HepG2 (cell line): ENCODE data around the gene NFS1. TPM values are rescaled to one million over a fixed set of nuclear protein-coding genes. Genes with fewer than 3 reads are reported as not detected.
A peak's percentile ranks its signal among the peaks of the same experiment; 100 is the strongest.

Source experiments
- ARHGAP35 ChIP-seq: sonication (generic); formaldehyde crosslinking; IDR thresholded peaks from 2 replicates; pipeline ENCODE4 v1.9.0; 2022; ENCODE audit warnings: mild to moderate bottlenecking, inconsistent platforms, moderate library complexity, missing genetic modification reagents, borderline replicate concordance
- ATF7 ChIP-seq, 2 experiments: fragments of 450-650 bp in 1 of 2; sonication (generic) in 1 of 2; formaldehyde crosslinking in 1 of 2; IDR thresholded peaks; 2 replicates each; pipeline versions ENCODE4 v1.4.0 to v1.6.1; 2016 to 2020; ENCODE audit warnings: antibody characterized with exemption in 1 of 2, mild to moderate bottlenecking in 1 of 2, missing genetic modification reagents in 1 of 2
- BRCA1 ChIP-seq: sonication (generic); formaldehyde crosslinking; IDR thresholded peaks from 2 replicates; pipeline ENCODE4 v1.4.0; 2020; ENCODE audit warnings: missing genetic modification reagents
- IKZF1 ChIP-seq: fragments of 450-650 bp; IDR thresholded peaks from 2 replicates; pipeline ENCODE4 v1.7.1; 2016
- KLF6 ChIP-seq: IDR thresholded peaks from 2 replicates; pipeline ENCODE4 v1.8.0; 2016; ENCODE audit warnings: missing biosample characterization, missing genetic modification reagents
- MBNL3 ChIP-seq: fragments of 250-450 bp; sonication (Bioruptor Pico); conservative IDR thresholded peaks from 2 replicates; pipeline ENCODE4 v1.8.0; 2022; ENCODE audit warnings: mild to moderate bottlenecking, inconsistent platforms
- MIXL1 ChIP-seq: IDR thresholded peaks from 2 replicates; pipeline ENCODE4 v1.6.1; 2016
- NFKB2 ChIP-seq: sonication (generic); formaldehyde crosslinking; IDR thresholded peaks from 2 replicates; pipeline ENCODE4 v1.4.0; 2020; ENCODE audit warnings: missing genetic modification reagents, borderline replicate concordance
- PRDM15 ChIP-seq: sonication (generic); formaldehyde crosslinking; IDR thresholded peaks from 2 replicates; pipeline ENCODE4 v1.4.0; 2020; ENCODE audit warnings: missing genetic modification reagents
- PTBP1 ChIP-seq: fragments of 200-400 bp; formaldehyde crosslinking; IDR thresholded peaks from 2 replicates; pipeline ENCODE4 v1.6.1; 2018; ENCODE audit warnings: low read length, low read depth; ENCODE audit not compliant: poor library complexity, severe bottlenecking
- RBAK ChIP-seq: sonication (generic); formaldehyde crosslinking; IDR thresholded peaks from 2 replicates; pipeline ENCODE4 v1.5.1; 2020; ENCODE audit warnings: mild to moderate bottlenecking, missing genetic modification reagents
- RBFOX2 ChIP-seq: fragments of 200-400 bp; formaldehyde crosslinking; IDR thresholded peaks from 2 replicates; pipeline ENCODE4 v1.6.1; 2017; ENCODE audit warnings: low read depth, mild to moderate bottlenecking, low read length
- RFX3 ChIP-seq: IDR thresholded peaks from 2 replicates; pipeline ENCODE4 v1.6.1; 2016; ENCODE audit warnings: missing biosample characterization, missing genetic modification reagents
- RORA ChIP-seq: sonication (generic); formaldehyde crosslinking; IDR thresholded peaks from 2 replicates; pipeline ENCODE4 v1.5.0; 2020; ENCODE audit warnings: mild to moderate bottlenecking, missing genetic modification reagents, moderate library complexity
- SKI ChIP-seq: fragments of 450-650 bp; IDR thresholded peaks from one replicate; pipeline ENCODE4 v1.6.1; 2018; ENCODE audit warnings: mild to moderate bottlenecking; ENCODE audit not compliant: partially characterized antibody
- SNAPC4 ChIP-seq: sonication (generic); formaldehyde crosslinking; IDR thresholded peaks from 2 replicates; pipeline ENCODE4 v1.4.0; 2020; ENCODE audit warnings: mild to moderate bottlenecking, missing genetic modification reagents
- TEAD2 ChIP-seq: sonication (generic); formaldehyde crosslinking; IDR thresholded peaks from 2 replicates; pipeline ENCODE4 v1.9.0; 2021; ENCODE audit warnings: missing genetic modification reagents
- ZFY ChIP-seq: sonication (generic); formaldehyde crosslinking; IDR thresholded peaks from 2 replicates; pipeline ENCODE4 v1.4.0; 2020; ENCODE audit warnings: missing genetic modification reagents
- ZNF33B ChIP-seq: sonication (generic); formaldehyde crosslinking; IDR thresholded peaks from 2 replicates; pipeline ENCODE4 v1.5.1; 2020; ENCODE audit warnings: mild to moderate bottlenecking, missing genetic modification reagents
- ZNF44 ChIP-seq: sonication (generic); formaldehyde crosslinking; IDR thresholded peaks from 2 replicates; pipeline ENCODE4 v1.5.1; 2020; ENCODE audit warnings: mild to moderate bottlenecking, missing genetic modification reagents
- ZNF530 ChIP-seq: sonication (generic); formaldehyde crosslinking; IDR thresholded peaks from 2 replicates; pipeline ENCODE4 v1.5.0; 2020; ENCODE audit warnings: low read depth, mild to moderate bottlenecking, missing genetic modification reagents
- polyA plus RNA-seq, 8 experiments: library from polyadenylated mRNA; depleted of rRNA in 3 of 8; stranded (reverse) in 7 of 8; unstranded in 1 of 8; fragments of >200 nt; fragmentation: Illumina TruSeq in 4 of 8; extraction: Trizol in 4 of 8; gene quantifications; 2 replicates each; pipeline versions ENCODE4 v1.2.1 to v1.2.3, GENCODE V29; 2011 to 2016; ENCODE audit warnings: low read depth in 4 of 8, missing spikeins in 1 of 8, mixed read lengths in 1 of 8; ENCODE audit not compliant: insufficient read depth in 1 of 8
- total RNA-seq, 5 experiments: library from RNA; depleted of rRNA; stranded (reverse); fragments of >200 nt; fragmentation: Illumina TruSeq; extraction: Trizol; gene quantifications; 2 replicates each; pipeline ENCODE4 v1.2.3, GENCODE V29; 2016; ENCODE audit warnings: low read depth in 1 of 5

Gene NFS1
- total and polyA plus RNA-seq, 2 of the 13 experiments (the other 11 are each of a cell fraction or from before 2014, with no cell fraction given), result 65.9 to 88.1 TPM

- TF ChIP-seq SKI, result no peak
- TF ChIP-seq MIXL1 (CRISPR knock-in tag), result no peak
- 0 out of 2 replicates have a peak, but pooled peaks have one; percentile 5 for TF ChIP-seq KLF6
- no peak for TF ChIP-seq ZNF33B (CRISPR knock-in tag)
- no peak for TF ChIP-seq ZNF44 (CRISPR knock-in tag)
- no peak; the same call in 1 of the 2 replicates for TF ChIP-seq NFKB2 (CRISPR knock-in tag)
- TF ChIP-seq IKZF1, result no peak
- TF ChIP-seq PRDM15 (CRISPR knock-in tag), result no peak
- peak; percentile 54; the same call in 1 of the 2 replicates for TF ChIP-seq RBFOX2
- TF ChIP-seq PTBP1, result no peak
- TF ChIP-seq ZNF530, result no peak
- TF ChIP-seq ZFY (CRISPR knock-in tag), result no peak
- no peak for TF ChIP-seq RORA (CRISPR knock-in tag)
- no peak for TF ChIP-seq RFX3 (CRISPR knock-in tag)
- no peak for TF ChIP-seq RBAK (CRISPR knock-in tag)
- no peak for TF ChIP-seq ATF7 (IDR thresholded peaks at IDR 0.05)
- no peak for TF ChIP-seq ATF7 (CRISPR knock-in tag; IDR thresholded peaks at IDR 0.05)
- no peak for TF ChIP-seq BRCA1
- no peak for TF ChIP-seq SNAPC4 (CRISPR knock-in tag)
- TF ChIP-seq ARHGAP35, result no peak
- TF ChIP-seq MBNL3 (CRISPR knock-in tag), result no peak
- TF ChIP-seq TEAD2 (CRISPR knock-in tag), result no peak
Measured at GRCh38 chr20:35702051-35702823, 3.1 kb upstream of the NFS1 start (continued).
